PC-9 (cell line): ENCODE data around the gene STAT4. TPM values are rescaled to one million over a fixed set of nuclear protein-coding genes. Genes with fewer than 3 reads are reported as not detected.

Experiments
- BruUV-seq: library from RNA; stranded (reverse); fragments of 400-500 nt; replicated peaks from 2 replicates; lab custom pipeline; 2021; lab: Mats Ljungman, UMichigan
- CTCF ChIA-PET: fragments of 300-600 bp; sonication (Branson Sonifier 250); formaldehyde crosslinking; loops from one replicate; lab custom pipeline; 2022; ENCODE audit warnings: antibody characterized with exemption; lab: Charles Lee
- POLR2A ChIA-PET: fragments of 300-600 bp; sonication (Branson Sonifier 250); formaldehyde crosslinking; loops from one replicate; lab custom pipeline; 2022; ENCODE audit warnings: antibody characterized with exemption; ENCODE audit not compliant: unreplicated experiment; lab: Charles Lee
- DNase-seq, 2 experiments: peaks; one replicate each; pipeline versions ENCODE4 v3.0.0 to v3.0.0-alpha.2; 2015 to 2022; ENCODE audit warnings: mixed read lengths in 1 of 2
- H2AFZ ChIP-seq: fragments of 200-600 bp; sonication (generic); 2 replicates; pipeline ENCODE4 v1.8.1; 2017; ENCODE audit warnings: antibody characterized with exemption
- H3F3A ChIP-seq: fragments of 200-600 bp; sonication (generic); 2 replicates; pipeline ENCODE4 v1.8.1; 2017; ENCODE audit warnings: antibody characterized with exemption, mild to moderate bottlenecking, low read depth; ENCODE audit not compliant: insufficient read depth
- H3K27ac ChIP-seq: fragments of 200-600 bp; sonication (generic); 2 replicates; pipeline ENCODE4 v1.6.1; 2016; ENCODE audit warnings: mixed run types
- H3K27me3 ChIP-seq: fragments of 200-600 bp; sonication (generic); 2 replicates; pipeline ENCODE4 v1.6.1; 2016; ENCODE audit warnings: low read depth, mixed run types; ENCODE audit not compliant: insufficient read depth
- H3K36me3 ChIP-seq: fragments of 200-600 bp; sonication (generic); 2 replicates; pipeline ENCODE4 v1.6.1; 2016; ENCODE audit warnings: low read depth, mixed run types
- H3K4me1 ChIP-seq: fragments of 200-600 bp; sonication (generic); replicated peaks from 2 replicates; pipeline ENCODE4 v1.6.1; 2016; ENCODE audit warnings: mixed run types; ENCODE audit not compliant: insufficient read depth
- H3K4me2 ChIP-seq: fragments of 200-600 bp; sonication (generic); 2 replicates; pipeline ENCODE4 v1.6.1; 2017; ENCODE audit warnings: mixed run types
- H3K4me3 ChIP-seq: fragments of 200-600 bp; sonication (generic); 2 replicates; pipeline ENCODE4 v1.6.1; 2016; ENCODE audit warnings: mixed run types
- H3K79me2 ChIP-seq: fragments of 200-600 bp; sonication (generic); 2 replicates; pipeline ENCODE4 v1.6.1; 2017; ENCODE audit warnings: low read depth, mixed run types
- H3K9me2 ChIP-seq: fragments of 200-600 bp; sonication (generic); 2 replicates; pipeline ENCODE4 v1.8.1; 2017; ENCODE audit warnings: mild to moderate bottlenecking; ENCODE audit not compliant: insufficient read depth
- H3K9me3 ChIP-seq: fragments of 200-600 bp; sonication (generic); 2 replicates; pipeline ENCODE4 v1.8.1; 2016; ENCODE audit warnings: low read depth; ENCODE audit not compliant: insufficient read depth
- H4K20me1 ChIP-seq: fragments of 200-600 bp; sonication (generic); 2 replicates; pipeline ENCODE4 v1.8.1; 2017; ENCODE audit not compliant: insufficient read depth
- EZH2 ChIP-seq: fragments of 200-600 bp; sonication (generic); IDR thresholded peaks from 2 replicates; pipeline ENCODE4 v1.8.0; 2017; ENCODE audit warnings: antibody characterized with exemption, low read depth
- intact Hi-C: fragments of 100-400 bp; cut with micrococcal nuclease; formaldehyde crosslinking; loops from one replicate; pipeline ENCODE4 v1.10.0; 2022; ENCODE audit not compliant: unreplicated experiment
- total RNA-seq: library from RNA; stranded (reverse); gene quantifications from 2 replicates; pipeline ENCODE4 v1.2.3, GENCODE V29; 2021
- TF ChIP-seq, protein P1 (sequence below): fragments of 200-600 bp; sonication (generic); conservative IDR thresholded peaks from 2 replicates; pipeline ENCODE4 v1.6.1; 2017; ENCODE audit warnings: mixed run types, antibody characterized with exemption, mild to moderate bottlenecking, moderate library complexity

STAT4 gene
- total RNA-seq, 1 experiment from 2014 or later, result 0.70 TPM

DNA sequence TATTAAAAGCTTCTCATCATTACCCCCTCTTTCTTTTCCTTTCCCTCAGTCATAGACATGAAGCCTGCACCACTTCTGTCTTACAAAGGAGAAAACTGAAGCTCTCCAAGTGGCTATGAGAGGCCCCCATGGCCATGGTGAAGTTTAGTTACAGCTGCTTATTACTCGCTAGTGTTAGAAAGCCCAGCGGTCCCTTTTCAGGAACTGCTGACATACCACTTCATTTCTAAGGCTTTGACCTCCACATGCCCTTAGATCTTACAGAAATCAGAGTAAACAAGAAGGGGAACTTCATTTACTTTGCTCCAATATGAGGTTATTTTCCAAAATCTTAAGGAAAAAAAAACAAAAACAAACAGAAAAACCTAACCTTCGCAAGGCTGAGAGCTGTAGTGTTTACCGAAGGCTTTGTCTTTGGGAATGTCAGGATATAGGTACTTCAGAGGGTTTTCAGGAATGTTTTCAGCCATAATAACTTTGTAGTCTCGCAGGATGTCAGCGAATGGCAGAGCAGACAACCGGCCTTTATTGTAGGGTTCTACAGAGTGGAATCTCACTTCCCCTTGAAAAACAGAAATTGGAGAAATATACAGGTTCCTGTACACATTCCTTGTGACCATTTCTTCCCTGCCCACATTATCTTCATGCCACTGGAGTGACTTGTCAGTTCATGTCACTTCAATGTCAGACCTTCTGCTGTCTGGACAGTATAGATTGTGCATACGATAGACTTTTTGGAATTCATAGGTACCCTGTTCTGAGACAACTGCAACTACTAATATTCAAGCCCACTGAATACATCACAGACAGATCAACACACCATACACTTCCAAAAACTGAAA, 118.0 kb downstream of the STAT4 start:
- Histone ChIP-seq H3K79me2 (no peaks in the 10 kb centered on the region), H2AFZ (no peak overlapping the region), H3K4me3 (no peak overlapping the region), H3K4me2 (no peak overlapping the region), H3K36me3 (no peaks in the 10 kb centered on the region), H3K9me2 (no peaks in the 10 kb centered on the region), H3K27ac (no peak overlapping the region), H3F3A (no peaks in the 10 kb centered on the region), H4K20me1 (no peaks in the 10 kb centered on the region), H3K4me1 (peaks cover 3% of the 10 kb centered on the region), H3K27me3 (no peaks in the 10 kb centered on the region), H3K9me3 (no peaks in the 10 kb centered on the region)
- TF ChIP-seq, protein P1, sequence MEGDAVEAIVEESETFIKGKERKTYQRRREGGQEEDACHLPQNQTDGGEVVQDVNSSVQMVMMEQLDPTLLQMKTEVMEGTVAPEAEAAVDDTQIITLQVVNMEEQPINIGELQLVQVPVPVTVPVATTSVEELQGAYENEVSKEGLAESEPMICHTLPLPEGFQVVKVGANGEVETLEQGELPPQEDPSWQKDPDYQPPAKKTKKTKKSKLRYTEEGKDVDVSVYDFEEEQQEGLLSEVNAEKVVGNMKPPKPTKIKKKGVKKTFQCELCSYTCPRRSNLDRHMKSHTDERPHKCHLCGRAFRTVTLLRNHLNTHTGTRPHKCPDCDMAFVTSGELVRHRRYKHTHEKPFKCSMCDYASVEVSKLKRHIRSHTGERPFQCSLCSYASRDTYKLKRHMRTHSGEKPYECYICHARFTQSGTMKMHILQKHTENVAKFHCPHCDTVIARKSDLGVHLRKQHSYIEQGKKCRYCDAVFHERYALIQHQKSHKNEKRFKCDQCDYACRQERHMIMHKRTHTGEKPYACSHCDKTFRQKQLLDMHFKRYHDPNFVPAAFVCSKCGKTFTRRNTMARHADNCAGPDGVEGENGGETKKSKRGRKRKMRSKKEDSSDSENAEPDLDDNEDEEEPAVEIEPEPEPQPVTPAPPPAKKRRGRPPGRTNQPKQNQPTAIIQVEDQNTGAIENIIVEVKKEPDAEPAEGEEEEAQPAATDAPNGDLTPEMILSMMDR, result no peak
- no peak for TF ChIP-seq EZH2
- intact Hi-C loops, result no loop called here
- no TSS peak for BruUV-seq
- ChIA-PET POLR2A (no interaction called here), CTCF (no interaction called here)
- no peak for DNase-seq

- Histone ChIP-seq H3K79me2 (no peaks in the 10 kb centered on the region), H3K9me3 (no peaks in the 10 kb centered on the region), H4K20me1 (no peaks in the 10 kb centered on the region), H2AFZ (no peak overlapping the region), H3K4me2 (no peak overlapping the region), H3K4me1 (no peaks in the 10 kb centered on the region), H3K9me2 (no peaks in the 10 kb centered on the region), H3K27ac (no peak overlapping the region), H3F3A (no peaks in the 10 kb centered on the region), H3K36me3 (no peaks in the 10 kb centered on the region), H3K4me3 (no peak overlapping the region), H3K27me3 (no peaks in the 10 kb centered on the region)
- ChIA-PET CTCF (no interaction called here), POLR2A (no interaction called here)
- intact Hi-C loops, result no loop called here
- BruUV-seq, result no TSS peak
- TF ChIP-seq, protein P1, result no peak
- TF ChIP-seq EZH2, result no peak
- DNase-seq, result no peak
Measured at GRCh38 chr2:191031256-191031655, 119.5 kb downstream of the STAT4 start.

GRCh38 chr2:191030521-191031154, 120.2 kb downstream of the STAT4 start:
- ChIA-PET CTCF (no interaction called here), POLR2A (no interaction called here)
- no peaks in the 10 kb centered on the region for H4K20me1 ChIP-seq
- no TSS peak for BruUV-seq
- H3K9me2 ChIP-seq, result no peaks in the 10 kb centered on the region
- no peak overlapping the region for H2AFZ ChIP-seq
- DNase-seq, result no peak
- no peaks in the 10 kb centered on the region for H3K4me1 ChIP-seq
- no peaks in the 10 kb centered on the region for H3K36me3 ChIP-seq
- TF ChIP-seq, protein P1, result peak; percentile 59; the same call in 1 of the 2 replicates
- no peak for TF ChIP-seq EZH2
- H3K4me3 ChIP-seq, result no peak overlapping the region
- intact Hi-C loops, result no loop called here
- H3K4me2 ChIP-seq, result no peak overlapping the region
- H3K27me3 ChIP-seq, result no peaks in the 10 kb centered on the region
- no peaks in the 10 kb centered on the region for H3F3A ChIP-seq
- H3K9me3 ChIP-seq, result no peaks in the 10 kb centered on the region
- no peaks in the 10 kb centered on the region for H3K79me2 ChIP-seq
- no peak overlapping the region for H3K27ac ChIP-seq
